Measurements from ENCODE around the gene TCAIM.
"Not testable (repeated sequence)": the region's sequence is repeated elsewhere in the genome, so short reads cannot be mapped to it uniquely, and the experiment has no call there.

TCAIM gene

GRCh38 chr3:44416031-44417030, 77.8 kb downstream of the TCAIM start:
- DNase-seq, result no peak

GRCh38 chr3:44418118-44418517, 79.6 kb downstream of the TCAIM start:
- DNase-seq, result not testable (repeated sequence)

- DNase-seq, result no peak
Observed at GRCh38 chr3:44418549-44418948, 80.0 kb downstream of the TCAIM start.

- no peak for DNase-seq
Observed at GRCh38 chr3:44419116-44419922, 80.8 kb downstream of the TCAIM start.

GRCh38 chr3:44419923-44420650, 81.5 kb downstream of the TCAIM start:
- no peak for DNase-seq

GRCh38 chr3:44420676-44421075, 82.1 kb downstream of the TCAIM start:
- DNase-seq, result no peak

- no peak for DNase-seq
Observed at GRCh38 chr3:44421280-44421679, 82.7 kb downstream of the TCAIM start.

GRCh38 chr3:44424758-44425157, 86.2 kb downstream of the TCAIM start:
- no peak for DNase-seq

- no peak for DNase-seq
Observed at GRCh38 chr3:44427683-44428082, 89.1 kb downstream of the TCAIM start.

GRCh38 chr3:44428910-44429309, 90.3 kb downstream of the TCAIM start:
- DNase-seq, result no peak

- no peak for DNase-seq
Observed at GRCh38 chr3:44429459-44429858, 90.9 kb downstream of the TCAIM start.

GRCh38 chr3:44430466-44430865, 91.9 kb downstream of the TCAIM start:
- DNase-seq, result no peak

- no peak for DNase-seq
Observed at GRCh38 chr3:44434834-44435510, 96.4 kb downstream of the TCAIM start.

- DNase-seq, result no peak
Observed at GRCh38 chr3:44436181-44436580, 97.6 kb downstream of the TCAIM start.

- no peak for DNase-seq
Observed at GRCh38 chr3:44437800-44438199, 99.2 kb downstream of the TCAIM start.

- DNase-seq, result peak; percentile 28
Observed at GRCh38 chr3:44439499-44440295, 101.1 kb downstream of the TCAIM start.

GRCh38 chr3:44442596-44443309, 104.2 kb downstream of the TCAIM start:
- no peak for DNase-seq

- DNase-seq, result no peak
Observed at GRCh38 chr3:44444437-44444836, 105.9 kb downstream of the TCAIM start.

GRCh38 chr3:44444896-44445691, 106.5 kb downstream of the TCAIM start:
- DNase-seq, result no peak

- no peak for DNase-seq
Observed at GRCh38 chr3:44445786-44446185, 107.2 kb downstream of the TCAIM start.

Measured in T-helper 9 cell (primary cell).